Left renal cortex interstitium (tissue), 4 donors: ENCODE measurements around the gene THSD4. TPM values are rescaled to one million over a fixed set of nuclear protein-coding genes. Genes with fewer than 3 reads are reported as not detected.
A peak's percentile ranks its signal among the peaks of the same experiment; 100 is the strongest.

Source experiments
- DNase-seq, 4 donors: peaks; one replicate each; pipeline ENCODE4 v3.0.0-alpha.2; 2013; ENCODE audit warnings: low read depth in 4 of 4, low spot score in 2 of 4, missing footprints in 1 of 4
- polyA plus RNA-seq, 4 donors: library from polyadenylated mRNA; unstranded; fragments of 120-200 nt; gene quantifications; one replicate each; pipeline ENCODE4 v1.2.1, GENCODE V29; 2013; ENCODE audit not compliant: insufficient read length in 4 of 4

Gene THSD4
- polyA plus RNA-seq, 4 donors = 30.0 to 48.5 (median 35.9) TPM

DNA sequence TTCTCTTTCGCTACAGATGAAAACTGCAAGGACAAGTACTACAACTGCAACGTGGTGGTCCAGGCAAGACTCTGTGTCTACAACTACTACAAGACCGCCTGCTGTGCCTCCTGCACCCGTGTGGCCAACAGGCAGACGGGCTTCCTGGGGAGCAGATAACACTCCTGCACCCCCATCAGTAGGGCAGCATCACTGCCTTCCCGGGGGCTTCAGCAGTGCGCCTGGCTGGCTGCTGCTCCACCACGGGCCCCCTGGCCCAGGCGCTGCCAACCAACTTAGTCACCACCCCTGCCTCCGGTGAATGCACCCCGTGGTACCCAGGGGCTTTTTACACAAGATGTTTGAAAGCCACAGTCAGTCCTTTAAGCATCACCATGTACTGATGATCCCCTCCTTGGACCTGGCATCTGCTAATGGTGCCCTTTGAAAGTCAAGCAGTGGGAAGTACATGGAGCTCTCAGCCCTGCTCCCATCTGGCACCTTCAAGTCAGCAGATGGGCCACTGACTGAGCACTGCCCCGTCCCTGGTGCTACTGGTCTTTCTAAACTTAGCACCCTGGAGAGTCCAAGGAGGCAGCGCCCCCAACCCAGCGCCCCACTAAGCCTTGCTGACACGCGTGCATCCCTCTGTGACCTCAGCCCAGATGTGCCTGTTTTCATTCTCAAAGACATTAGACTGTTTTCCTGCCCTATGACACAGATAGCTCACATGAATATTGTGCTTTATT lies 662.1 kb downstream of the THSD4 start:
- no peak for DNase-seq

DNA sequence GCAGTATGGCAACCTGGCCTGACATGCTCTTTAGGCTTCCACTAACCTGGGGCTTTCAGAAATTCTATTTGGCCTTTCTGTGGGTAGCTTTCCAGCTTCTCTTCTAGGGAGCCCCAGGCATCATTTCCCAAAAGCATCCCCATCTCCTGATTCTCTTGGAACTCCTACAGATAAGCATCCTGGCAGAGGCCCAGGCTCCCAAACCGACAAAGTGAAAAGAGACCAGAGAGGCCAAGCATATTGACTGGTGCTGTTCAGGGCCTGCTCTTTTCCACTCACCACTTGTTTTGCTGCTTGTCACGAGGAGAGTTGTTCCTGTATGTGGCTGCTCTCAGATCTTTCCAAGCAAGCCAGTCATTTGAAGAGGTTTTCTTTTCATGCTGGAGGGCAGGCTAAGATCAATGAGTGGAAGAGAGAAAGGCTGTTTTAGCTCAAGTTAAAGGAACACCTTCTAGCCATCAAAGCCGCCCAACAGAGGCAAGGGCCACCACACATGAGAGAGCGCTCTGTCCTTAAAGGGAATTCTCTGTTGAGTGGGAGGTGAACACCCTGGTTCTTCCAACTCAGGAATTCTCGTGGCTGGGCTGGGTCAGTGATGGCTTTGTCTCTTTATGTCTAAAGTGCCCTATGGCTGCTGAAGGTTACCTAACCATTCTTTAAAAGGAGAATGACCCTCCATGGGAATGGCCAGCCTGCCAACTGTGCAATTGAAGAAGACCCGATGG lies 664.0 kb downstream of the THSD4 start:
- no peak for DNase-seq

DNA sequence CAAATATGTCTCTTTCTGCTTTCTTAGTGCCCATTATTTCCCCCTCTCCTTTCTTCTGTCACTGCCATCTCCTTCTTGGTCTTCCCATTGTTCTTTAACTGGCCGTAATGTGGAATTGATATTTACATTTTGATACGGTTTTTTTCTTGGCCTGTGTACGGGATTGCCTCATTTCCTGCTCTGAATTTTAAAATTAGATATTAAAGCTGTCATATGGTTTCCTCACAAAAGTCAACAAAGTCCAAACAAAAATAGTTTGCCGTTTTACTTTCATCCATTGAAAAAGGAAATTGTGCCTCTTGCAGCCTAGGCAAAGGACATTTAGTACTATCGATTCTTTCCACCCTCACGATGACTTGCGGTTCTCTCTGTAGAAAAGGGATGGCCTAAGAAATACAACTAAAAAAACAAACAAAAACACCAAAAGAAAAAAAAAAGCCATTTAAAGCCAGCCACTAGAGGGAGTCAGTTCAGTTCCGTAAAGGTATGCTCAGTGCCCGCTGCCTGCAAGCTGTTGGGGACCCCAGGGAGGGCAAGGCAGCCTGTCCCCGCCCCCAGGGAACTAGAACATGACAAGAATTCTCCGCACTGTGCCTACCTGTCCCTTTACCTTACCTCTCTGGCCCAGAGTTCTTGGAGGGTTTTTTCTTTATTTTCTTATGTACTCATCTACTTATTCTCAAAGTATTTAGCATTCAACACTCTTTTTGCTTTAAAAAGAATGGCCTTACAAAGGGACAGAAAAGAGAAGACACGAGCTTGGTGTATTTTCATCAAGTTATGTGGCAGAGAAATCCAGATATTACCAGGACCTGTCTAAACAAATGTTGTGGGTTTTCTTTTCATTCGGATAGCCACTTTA lies 665.1 kb downstream of the THSD4 start:
- DNase-seq = peak in 2 of 4 donors; percentile 48 to 54

DNA sequence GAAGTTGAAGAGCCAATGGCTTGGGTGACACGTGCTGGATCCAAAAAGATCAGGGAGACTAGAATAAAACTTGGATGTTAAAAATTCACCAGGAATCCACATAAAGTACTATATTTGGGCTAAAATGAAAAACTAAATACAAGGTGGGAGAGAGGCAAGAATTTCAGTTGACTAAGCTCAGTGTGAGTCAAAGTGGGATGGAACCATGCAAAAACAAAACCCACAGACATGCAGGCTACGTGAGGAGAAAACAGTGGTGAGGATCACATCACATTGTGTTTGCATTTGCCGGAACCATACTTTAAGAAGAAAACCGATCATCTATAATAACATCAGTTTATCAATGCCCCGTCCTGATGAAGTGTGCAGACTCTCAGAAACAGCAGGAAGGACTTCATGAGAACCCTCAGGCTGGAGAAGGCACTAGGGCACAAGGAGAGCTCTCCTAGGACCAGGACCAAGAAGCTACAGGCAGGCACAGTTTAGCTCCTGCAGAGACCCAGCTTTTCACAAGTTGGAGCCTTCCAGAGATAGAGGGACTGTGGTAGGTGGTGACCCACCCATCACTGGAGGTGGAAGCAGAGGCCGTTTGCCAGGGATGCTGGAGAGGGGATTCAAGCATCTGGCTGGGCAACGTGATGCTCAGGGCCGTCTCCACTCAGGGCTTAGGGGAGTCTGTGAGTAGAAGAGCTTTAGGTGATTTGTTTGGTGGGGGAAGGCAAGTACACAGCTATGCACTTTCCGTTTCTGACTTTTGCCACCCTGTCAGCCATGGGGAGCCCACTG lies 666.1 kb downstream of the THSD4 start:
- DNase-seq = no peak

DNA sequence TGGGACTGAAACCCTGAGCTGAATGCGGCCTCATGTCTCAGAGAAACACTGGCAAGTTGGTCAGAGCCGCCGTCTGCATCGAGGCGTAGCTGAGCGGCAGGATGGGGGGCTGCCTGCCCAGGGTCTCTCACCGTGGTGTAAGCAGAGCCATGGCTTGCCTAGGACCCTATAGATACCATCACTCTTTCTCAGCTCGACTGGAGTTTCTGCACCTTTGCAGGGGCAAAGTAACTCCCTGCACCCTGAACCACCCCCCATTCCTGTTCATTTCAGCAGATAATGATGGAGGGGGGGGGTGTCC lies 666.6 kb downstream of the THSD4 start:
- no peak for DNase-seq

DNA sequence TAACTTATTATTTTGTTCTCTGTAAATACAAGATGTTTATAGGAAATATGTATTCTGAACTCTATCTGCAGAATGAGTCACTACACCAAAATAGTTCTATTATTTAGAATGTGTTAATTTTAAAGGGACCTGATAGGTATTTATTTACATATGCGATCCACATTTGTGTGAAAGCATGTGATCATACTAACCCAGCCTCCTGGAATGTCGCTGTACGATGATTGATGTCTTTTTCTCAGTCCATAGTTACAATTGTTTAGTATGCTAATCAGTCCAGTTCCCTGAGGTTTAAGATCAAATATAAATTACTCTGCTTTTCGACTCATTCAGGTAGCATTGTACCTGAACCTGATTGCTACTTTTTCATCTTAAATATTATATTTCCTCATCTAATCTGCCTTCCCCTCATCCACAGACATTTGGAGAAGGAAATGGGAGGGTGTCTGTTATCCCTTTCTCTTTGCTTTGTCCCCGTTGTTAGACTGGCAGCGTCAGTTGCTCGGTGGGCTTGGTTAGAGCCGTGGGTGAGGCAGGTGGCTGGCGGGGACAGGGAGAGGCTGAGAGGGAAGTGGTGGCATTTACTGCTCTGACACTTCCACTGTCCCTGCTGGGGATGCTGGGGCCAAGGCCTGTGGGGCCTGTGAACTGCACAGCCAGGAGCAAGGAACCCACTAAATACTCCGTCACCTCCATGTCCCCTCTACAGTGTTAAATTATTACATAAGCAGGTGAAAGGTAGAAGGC lies 667.3 kb downstream of the THSD4 start:
- DNase-seq = no peak

DNA sequence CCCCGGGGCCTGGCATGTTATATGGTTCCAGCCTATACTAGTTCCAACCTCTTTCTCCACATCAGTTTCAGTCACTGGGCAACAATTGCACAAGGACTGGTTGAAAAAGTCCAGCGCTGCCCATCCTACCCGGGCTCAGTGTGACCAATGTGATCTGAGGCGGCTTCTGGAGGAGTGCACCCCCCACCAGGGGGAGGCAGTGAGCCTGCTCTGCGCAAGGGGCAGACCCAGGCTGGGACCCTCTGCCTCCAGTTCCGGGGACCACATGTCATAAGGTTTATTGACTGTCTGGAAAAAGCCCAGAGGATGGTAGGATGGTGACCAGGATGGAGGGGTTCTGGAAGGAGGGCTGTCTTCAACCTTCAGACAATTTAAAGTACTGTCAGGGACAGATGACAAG lies 669.4 kb downstream of the THSD4 start:
- DNase-seq = no peak

DNA sequence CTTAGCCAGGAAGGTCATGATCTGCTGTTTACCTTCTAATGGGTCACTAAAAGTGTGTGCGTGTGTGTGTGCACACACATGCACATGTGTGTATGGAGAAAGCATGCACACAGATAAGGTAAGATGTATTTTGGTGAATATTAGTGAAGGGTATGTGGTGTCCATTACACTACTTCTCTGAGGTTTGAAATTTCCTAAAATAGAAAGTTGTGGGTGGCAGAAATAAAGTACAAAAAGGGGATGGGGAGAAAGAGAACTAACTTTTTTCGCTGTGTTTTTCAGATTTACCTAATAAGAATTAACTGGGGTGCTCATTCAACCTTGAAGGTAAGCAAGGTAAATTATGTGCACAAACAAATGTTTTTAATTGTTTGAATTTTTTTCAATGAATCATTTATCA lies 670.7 kb downstream of the THSD4 start:
- no peak for DNase-seq

DNA sequence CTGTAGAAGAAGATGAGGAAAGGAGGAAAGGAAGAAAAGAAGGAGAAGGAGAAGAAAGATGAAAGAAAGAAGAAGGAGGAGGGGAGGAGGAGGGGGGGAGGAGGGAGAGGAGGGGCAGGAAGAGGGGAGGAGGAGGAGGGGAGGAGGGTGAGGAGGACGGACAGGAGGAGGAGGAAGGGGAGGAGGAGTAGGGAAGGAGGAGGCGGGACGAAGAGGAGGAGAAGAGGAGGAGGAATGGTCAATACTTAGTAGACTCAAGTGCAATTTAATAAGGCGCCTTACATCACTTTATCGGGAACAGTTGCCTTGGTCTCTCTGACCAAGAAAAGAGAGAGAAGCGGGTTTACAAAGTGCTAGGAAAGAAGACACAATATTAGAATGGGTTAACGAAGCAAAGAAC lies 671.4 kb downstream of the THSD4 start:
- DNase-seq = no peak

DNA sequence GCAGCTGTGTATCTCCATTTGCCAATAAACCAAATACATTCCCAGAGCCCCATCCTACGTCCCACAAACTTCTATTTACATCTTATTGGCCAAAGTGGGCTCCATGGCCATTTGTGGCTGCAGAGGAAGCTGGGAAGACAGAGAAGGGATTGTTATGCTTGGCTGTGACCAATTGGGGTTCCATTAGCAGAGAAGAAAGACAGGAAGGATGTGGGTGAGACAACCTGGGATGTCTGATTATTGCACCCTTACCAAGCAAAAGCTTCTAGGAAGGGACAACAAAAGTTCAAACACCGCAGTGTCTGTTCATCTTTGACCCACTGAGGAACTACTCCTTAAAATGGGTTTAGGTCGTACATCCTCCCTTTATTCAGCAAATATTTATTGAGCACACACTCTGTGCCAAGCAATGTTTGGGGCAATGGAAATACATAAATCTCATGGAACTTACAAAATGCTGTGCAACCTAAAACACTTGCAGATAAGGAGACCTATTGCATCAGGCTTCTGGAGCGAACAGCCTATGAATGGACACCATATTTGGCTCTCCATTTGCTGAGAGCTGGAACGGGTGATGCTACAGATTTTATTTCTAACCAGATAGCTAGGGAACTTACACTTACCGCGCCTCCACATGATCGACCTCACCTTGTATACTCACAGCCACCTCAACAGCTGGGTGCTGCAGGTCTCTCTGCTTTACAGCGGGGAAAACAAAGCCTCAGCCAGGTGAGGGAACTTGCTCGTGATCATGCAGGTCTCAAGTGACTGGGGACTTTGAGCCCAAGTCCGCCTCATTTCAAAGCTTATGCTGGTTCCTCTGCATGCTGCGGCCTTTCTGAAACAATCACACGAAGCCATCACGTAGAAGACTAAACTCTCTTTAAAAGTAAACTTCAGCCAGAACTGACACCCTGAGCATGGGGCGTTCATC lies 673.6 kb downstream of the THSD4 start:
- no peak for DNase-seq

DNA sequence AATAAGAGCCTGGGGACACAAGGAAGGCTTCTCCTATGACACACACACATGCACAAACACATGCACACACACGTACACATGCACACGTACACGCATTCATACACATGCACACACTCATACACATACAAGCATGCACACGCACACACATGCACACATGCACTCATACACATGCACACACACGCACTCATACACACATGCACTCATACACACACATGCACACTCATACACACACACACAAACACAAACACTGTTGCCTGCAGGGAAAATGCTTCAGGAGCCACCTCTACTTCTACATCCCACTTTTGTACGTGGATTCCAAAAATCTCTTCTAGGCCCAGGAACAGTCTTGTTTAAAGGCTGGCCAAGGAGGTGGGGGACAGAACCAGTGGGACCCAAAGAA lies 674.3 kb downstream of the THSD4 start:
- no peak for DNase-seq

DNA sequence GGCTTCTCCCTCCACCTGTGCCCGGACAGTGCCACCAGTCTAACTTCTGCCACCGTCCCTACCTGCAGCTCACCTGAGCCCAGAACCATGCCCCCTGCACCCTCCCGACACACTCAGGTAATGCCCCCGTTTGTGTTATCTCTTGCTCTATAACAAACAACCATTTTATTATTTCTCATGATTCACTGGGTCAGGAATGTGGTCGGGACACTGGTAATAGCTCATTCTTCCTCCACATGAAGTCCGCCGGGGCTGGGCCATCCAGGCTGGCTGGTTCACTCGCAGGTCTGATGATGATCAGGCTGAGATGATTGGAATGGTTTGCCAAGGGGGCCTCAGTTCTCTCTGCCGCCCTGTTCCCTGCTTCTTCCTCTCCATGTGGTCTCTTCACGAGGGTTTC lies 674.8 kb downstream of the THSD4 start:
- no peak for DNase-seq

DNA sequence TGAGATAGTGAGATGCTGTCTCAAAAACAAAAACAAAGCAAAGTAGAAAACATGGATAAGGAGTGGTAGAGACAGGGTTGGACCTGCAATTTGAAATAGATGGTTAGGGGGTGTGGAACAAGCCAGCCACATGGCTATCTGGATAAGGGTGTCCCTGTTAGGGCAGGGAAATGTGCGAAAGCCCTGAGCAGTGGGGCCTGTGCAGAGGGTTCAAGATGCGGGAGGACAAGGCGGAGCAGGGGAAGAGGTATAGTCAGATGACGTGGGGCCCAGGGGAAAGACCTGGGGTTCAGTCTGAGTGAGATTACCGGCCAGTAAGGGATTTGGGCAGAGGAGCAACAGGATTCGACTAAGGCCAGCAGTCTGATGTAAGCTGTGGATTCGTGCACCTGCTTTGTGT lies 676.7 kb downstream of the THSD4 start:
- no peak for DNase-seq

DNA sequence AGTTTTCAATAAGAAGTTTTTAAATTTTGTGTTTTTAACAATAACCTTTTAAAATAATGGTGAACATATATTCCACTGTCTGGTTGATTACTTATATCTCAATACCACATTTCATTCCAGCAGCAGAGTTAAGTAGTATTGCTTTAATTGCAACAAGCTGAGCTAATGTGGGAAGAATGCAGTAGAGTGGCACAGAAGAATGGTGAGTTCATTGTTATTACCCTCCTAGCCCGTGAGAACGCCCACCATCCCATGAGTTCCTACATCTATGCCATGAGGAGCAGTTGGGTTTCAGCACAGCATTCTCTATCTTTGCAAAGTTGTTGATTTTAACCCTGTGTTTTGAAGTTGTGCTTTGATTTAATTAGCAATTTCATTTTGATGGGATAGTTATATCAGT lies 677.2 kb downstream of the THSD4 start:
- DNase-seq = no peak

DNA sequence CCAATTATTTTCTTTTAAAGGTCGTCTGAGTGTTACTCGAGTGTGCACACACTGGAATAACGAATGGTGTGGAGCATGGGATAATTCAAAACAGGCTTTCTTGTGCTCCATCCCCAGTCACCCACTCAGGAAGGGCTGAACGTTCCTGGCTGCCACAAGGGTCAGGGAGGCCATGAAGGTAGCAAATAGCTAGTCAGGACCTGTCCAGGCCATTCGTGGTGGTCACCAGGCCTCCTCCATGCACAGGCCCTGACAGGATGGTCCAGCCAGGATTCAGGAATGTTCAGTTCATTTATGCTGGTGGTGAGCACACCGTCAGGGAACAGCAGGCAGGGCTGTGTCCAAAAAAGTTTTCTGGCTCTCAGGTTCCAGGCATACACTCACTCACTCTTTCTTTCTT lies 683.4 kb downstream of the THSD4 start:
- DNase-seq = no peak

DNA sequence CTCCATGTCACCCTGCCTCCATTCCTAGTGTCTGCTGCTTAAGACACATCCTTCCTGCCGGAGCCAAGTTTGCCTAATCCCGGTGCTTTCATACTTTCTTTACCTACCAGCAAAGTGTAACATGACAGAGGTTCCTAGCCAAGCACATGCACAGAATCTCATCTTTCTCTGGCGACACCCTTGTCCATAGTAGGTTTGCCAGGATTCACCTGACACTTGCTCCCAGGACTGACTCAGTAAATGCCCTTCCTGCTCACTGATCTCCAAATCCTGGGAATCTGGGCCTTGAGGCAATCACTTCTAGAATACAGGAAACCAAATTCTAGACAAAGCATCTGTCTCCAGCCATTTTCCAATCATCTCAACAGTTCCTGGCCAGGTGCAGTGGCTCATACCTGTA lies 684.9 kb downstream of the THSD4 start:
- DNase-seq = no peak

DNA sequence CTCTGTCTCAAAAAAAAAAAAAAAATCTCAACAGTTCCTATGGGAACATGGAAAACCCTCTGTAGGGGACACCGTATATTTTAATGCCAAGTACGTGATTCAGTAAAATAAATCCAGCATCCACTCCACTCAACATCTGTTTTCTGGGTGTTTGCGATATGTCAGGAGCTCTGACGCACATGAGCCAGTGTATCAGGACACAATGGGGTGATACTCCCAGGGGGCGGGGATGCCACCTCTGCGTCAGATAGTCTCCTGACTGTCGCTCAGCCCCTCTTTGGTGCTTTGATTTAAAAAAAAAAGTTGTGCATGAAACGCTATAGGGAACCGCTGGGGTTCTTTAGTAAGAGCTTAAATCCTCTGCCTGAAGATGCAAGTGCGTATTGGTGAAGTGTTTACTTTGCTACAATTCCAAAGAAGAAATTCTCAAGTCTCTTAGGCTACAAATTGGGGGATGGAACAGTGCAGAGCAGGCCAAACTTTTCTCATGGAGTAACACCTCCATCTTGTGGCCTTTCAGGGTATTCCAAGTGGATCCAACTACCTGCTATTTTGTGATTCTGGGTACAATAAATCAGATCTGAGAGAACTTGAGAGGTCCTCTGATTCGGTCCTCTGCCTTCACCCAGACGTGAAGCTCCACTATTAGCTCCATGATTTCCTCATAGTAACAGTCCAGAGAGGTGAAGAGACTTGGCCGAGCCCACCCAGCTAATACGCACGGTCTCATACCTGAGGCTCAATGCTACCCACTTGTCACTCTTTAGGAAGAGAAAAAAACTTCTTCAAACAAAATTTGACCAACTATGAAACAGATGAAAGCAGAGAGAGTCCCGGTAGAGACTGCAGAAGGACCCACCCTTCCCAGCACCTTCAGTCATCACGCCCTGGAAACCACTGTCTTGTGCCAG lies 685.8 kb downstream of the THSD4 start:
- DNase-seq = peak; percentile 48 to 78 (median 54)
